Measurements from ENCODE around the gene RAC2. TPM values are rescaled to one million over a fixed set of nuclear protein-coding genes. Genes with fewer than 3 reads are reported as not detected.

Gene RAC2
- total and polyA plus RNA-seq, 2 of the 8 experiments (the other 6 are each of a cell fraction or from before 2014, with no cell fraction given), result 2.3 to 4.3 TPM

GRCh38 chr22:37226087-37226486, 18.0 kb downstream of the RAC2 start (continued):
- TF ChIP-seq CHD7 (IDR thresholded peaks at IDR 0.05; ENCODE audit: insufficient replicate concordance, low read length), result no peak
- no peak for TF ChIP-seq BRCA1 (IDR thresholded peaks at IDR 0.05; ENCODE audit: low read depth, low read length)
- no peak for TF ChIP-seq CTBP2 (IDR thresholded peaks at IDR 0.05; ENCODE audit: borderline replicate concordance, insufficient read depth, insufficient read length, low read length)
- TF ChIP-seq FOSL1 (IDR thresholded peaks at IDR 0.05; ENCODE audit: insufficient read depth, low read depth, low read length), result no peak
- TF ChIP-seq HDAC2 (IDR thresholded peaks at IDR 0.05; ENCODE audit: borderline replicate concordance in 1 of 2, low read depth in 2 of 2, low read length in 2 of 2), result no peak
- no peak for TF ChIP-seq CEBPB (IDR thresholded peaks at IDR 0.05; ENCODE audit: low read depth, low read length)
- no peak for TF ChIP-seq BCL11A (IDR thresholded peaks at IDR 0.05; ENCODE audit: low read depth in 2 of 2, low read length in 2 of 2)
- no peak for TF ChIP-seq SRF (IDR thresholded peaks at IDR 0.05; ENCODE audit: low read depth, low read length)
- no peak for TF ChIP-seq SP4 (IDR thresholded peaks at IDR 0.05; ENCODE audit: low read length)
- TF ChIP-seq RNF2 (IDR thresholded peaks at IDR 0.05; ENCODE audit: borderline replicate concordance, low read depth, low read length, missing control alignments, poor library complexity, severe bottlenecking), result no peak
- TF ChIP-seq GTF2F1 (IDR thresholded peaks at IDR 0.05; ENCODE audit: borderline replicate concordance, low read depth, low read length), result no peak
